T-helper 1 cell treated with Interleukin-12 subunit alpha and Interleukin-12 subunit beta and Interleukin-4 antibody, amounts not matched to agents 30 ng/mL and 1 ng/mL, for 36 hours (primary cell): Measurements from ENCODE around the gene MYL1. TPM values are rescaled to one million over a fixed set of nuclear protein-coding genes. Genes with fewer than 3 reads are reported as not detected.

Experiments used
- intact Hi-C: fragments of 100-400 bp; cut with micrococcal nuclease; formaldehyde crosslinking; loops from one replicate; pipeline ENCODE4 v1.15.1; 2024
- total RNA-seq: library from RNA; stranded (reverse); gene quantifications from 2 replicates; pipeline ENCODE4 v1.2.3, GENCODE V29; 2022

MYL1 gene
- total RNA-seq, 1 donor from 2014 or later = not detected

DNA sequence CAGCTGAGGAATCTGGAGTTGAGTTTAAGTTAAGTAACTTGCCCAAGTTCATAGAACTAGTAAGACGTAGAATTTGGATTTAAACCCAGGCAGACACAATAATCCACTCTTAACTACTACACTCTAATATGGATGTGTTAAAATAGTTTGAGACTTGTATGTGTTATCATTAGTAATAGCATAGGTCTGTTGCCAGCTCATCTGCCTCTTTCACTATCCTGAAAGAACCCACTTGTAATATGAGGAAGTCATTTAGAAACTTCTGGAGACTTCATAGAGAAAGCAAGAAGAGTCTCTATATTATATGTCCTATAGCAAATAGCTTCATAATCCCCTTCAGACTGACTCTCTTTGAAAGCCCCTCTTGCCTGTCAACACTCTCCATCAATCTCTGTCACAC, 46.7 kb downstream of the MYL1 start:
- intact Hi-C loops = no loop called here

DNA sequence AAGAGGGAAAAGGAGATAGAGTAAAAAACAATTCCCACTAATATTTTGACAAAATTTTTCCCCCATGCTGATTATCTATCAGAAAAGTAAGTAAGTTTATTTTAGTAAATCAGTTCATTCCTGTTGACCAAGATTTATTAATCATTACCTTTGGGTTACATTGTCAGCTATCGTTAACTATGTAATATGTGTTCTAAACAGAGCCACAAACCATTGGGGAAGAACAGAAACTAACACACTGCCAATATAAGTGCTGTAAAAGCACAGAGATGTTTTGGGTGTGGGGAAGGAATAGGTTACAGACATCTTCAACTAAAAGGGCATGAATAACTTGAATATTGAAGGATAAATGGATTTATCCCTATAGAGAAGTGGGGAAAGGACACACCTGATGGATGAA, 47.3 kb downstream of the MYL1 start:
- intact Hi-C loops = no loop called here

DNA sequence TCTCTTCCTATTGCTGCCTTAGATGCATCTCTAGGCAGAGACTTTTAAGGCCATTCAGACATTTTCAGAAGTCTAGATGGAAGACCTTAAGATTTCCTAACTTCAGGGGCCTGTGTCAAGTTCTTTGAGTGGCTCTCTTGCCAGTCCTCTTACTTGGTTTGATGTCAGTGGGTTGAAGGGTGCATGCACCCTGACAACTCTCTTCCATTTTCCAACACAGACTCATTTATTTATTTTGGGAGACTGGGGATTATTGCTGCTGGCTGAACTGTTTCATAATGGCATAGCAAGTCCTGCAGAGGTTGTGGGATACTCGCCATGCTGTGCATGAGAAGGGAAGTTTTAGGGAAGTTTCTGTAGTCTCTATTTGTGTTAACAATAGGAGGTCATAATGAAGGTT, 50.7 kb downstream of the MYL1 start:
- intact Hi-C loops = no loop called here

DNA sequence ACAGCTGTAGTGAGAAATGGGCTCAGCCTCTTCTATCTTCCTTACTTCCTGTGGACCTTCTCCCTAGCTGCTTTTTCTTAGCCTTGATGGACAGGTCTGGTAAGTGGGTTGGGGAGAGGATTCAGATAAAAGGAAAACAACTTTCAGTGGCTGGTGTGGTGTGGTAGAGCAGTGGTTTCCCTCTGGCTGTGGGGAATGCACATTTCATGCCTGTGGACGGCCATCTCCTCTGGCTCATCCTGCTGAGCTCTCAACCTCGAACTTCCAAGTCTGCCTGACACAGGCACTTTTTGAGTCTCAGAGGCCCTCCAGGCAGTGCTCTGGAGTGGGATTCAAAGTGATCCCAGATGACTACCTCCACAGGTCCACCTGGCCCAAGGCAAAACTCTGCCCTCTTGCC, 51.1 kb downstream of the MYL1 start:
- intact Hi-C loops = no loop called here

DNA sequence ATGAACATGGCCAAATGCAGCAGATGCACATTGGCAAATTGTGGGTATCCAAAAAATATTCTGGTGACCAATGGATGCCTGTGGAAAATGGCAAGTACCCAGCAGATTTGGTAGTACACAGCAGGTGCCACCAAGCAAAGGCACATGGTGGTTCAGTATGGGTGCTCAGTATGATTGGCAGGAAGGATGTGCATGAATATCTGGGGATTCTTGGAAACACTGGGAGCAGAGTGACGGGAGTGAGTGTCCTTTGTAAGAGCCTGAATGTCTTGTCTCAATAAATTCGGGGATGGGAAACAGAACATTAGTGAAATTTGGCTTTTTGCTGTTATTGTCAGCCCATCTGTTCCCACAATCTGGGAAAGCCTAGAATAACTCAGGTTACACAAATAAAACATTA, 52.9 kb downstream of the MYL1 start:
- intact Hi-C loops = no loop called here

DNA sequence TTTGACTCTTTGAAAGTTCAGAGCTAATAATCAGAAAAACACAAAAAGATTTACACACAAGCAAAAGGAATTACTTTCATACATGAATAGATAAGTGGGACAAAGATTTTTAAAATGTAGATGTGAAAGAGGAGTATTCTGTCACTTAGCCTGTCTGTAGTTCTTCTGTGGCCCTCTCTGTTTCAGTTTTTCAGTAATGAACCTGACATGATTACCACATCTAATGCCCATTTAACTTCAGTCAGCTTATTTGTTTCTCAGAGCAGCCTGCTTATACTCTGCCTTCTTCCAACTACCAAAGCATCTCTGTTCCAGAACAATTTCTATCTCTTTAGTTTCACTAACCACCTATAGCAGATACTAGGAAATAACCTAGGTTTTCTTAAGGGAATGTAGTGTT, 55.3 kb downstream of the MYL1 start:
- intact Hi-C loops = no loop called here

DNA sequence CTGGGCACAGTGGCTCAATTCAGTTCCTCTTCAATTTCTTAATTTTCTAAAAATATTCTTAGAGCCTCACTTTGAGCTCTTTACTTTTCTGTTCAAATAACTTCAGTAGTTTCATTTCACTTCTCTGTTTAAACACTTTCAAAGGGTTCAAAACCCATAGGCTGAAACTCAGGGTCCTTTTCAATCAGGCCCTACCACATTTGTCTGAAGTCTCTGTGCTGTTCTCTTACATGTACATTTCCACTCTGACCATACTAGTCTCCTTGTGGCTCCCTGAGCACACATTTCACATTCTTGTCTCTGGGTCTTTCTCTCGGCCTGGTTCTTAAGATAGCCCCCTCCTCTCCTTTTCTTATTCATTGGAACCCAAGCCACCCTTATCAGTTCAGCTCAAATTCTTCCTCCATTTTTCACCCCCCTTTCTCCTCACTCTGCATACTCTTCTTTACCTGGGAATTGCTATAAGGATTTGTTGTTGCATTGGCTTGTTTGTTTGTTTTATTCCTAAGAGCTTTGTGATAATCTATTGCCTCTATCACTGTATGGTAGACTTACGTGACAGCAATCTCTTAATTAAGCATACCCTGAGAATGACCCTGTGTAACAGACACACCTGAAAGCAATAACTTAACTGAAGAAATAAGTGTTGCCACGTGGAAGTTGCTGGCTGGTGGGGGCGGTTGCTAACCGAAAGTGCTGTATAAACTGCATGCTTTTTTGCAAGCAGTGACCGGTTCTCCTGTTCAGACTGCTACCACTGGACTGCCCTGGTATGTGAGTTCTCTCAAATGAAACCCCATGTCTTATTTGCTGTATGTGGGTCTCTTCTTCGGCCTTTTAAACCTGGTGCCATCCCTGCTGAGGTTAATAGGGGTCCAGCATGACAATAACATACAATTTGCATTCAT, 62.0 kb downstream of the MYL1 start:
- intact Hi-C loops = loop anchor here (5.0 kb wide), 1 partner anchor 1611 kb away; no protein-coding TSS in a partner anchor

DNA sequence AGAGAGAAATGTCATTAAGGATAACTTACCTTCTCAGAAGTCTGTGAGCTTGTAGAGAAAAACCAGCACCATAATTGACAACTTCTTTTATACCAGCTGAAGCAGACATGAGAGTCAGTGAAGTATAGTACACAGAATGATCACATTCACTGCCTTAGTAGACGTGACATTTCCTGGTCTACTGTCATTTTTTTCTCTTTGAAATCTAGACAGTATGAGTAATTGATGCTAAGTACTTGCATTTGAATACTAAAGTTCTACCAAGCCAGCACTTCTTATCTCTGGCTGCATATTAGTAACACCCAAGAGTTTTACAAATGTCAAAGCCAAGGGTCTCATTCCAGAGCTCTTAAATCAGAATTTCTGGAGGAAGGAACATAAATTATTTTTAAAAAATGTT, 64.4 kb downstream of the MYL1 start:
- intact Hi-C loops = loop anchor here (5.0 kb wide), 1 partner anchor 1608 kb away; no protein-coding TSS in a partner anchor

Other genes starting within 250 kb of the MYL1 start
- 5.4 and 6.1 TPM in 2 replicates for gene KANSL1L, start 143.8 kb downstream of the MYL1 start, total RNA-seq
- gene ACADL, start 89.7 kb downstream of the MYL1 start, total RNA-seq = not detected in 2 replicates
- gene LANCL1, start 161.6 kb upstream of the MYL1 start, total RNA-seq = 36.6 and 36.8 TPM in 2 replicates
- gene CPS1, start 241.4 kb upstream of the MYL1 start, total RNA-seq = 0.34 and 0.61 TPM in 2 replicates